AG08395 (cell line): Measurements from ENCODE around the gene RPRD1A.
"Not testable (repeated sequence)": the region's sequence is repeated elsewhere in the genome, so short reads cannot be mapped to it uniquely, and the experiment has no call there.

Experiments used
- DNase-seq: peaks from one replicate; pipeline ENCODE4 v3.0.0; 2012; ENCODE audit warnings: mixed read lengths, low spot score

RPRD1A gene

GRCh38 chr18:36078751-36079529, 11.6 kb upstream of the RPRD1A start:
- peak; percentile 7 for DNase-seq

DNA sequence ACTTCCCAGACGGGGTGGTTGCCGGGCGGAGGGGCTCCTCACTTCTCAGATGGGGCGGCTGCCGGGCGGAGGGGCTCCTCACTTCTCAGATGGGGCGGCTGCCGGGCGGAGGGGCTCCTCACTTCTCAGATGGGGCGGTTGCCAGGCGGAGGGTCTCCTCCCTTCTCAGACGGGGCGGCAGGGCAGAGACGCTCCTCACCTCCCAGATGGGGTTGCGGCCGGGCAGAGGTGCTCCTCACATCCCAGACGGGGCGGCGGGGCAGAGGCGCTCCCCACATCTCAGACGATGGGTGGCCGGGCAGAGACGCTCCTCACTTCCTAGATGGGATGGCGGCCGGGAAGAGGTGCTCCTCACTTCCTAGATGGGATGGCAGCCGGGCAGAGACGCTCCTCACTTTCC, 10.4 kb upstream of the RPRD1A start:
- not testable (repeated sequence) for DNase-seq

DNA sequence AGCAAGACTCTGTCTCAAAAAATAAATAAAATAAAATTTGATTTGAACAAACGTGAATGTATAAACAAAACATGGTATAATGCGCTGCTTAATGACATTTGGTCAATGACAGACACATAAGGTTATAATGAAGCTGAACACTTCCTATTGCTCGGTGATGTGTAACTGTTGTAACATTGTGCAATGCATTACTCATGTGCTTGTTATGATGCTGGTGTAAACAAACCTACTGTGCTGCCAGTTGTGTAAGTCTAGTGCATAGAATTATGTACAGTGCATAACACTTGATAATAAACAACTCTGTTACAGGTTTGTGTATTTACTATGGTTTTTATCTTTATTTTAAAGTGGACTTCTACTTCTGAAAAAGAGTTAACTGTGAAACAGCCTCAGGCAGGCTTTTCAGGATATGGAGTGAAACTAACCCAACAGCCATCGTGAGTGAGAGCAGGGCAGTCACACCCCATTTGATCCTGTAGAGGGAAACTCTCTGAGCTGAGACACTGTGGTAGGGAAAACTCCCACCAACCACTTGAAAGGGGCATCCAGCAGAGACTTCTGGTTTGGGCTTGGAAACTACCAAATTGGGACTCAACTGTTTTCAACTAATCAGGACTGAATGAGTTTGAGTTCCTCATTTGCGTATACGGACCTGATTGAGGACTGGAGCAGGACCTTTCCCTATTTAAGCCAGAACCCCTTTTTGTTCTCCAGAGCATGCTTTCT, 8.7 kb upstream of the RPRD1A start:
- DNase-seq = peak; percentile 56

GRCh38 chr18:36074435-36074834, 7.1 kb upstream of the RPRD1A start:
- no peak for DNase-seq

DNA sequence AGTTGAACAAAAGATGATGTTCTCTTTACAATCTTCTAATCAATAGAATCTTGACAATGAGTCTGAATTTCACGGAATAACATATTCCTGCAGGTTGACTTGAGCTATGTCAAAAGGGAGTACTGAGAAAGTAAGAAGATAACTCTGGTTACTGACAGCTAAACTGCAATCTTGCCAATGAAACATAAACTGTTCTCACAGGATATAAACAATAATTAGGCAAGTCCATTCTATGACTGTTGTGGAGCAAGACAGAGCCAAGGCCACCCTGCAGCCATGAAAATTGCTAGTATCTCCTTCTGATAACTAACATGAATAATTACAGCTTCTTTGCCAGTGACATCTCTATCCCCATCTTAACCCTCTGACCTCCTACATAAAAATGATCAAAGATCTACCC, 6.3 kb upstream of the RPRD1A start:
- no peak for DNase-seq

DNA sequence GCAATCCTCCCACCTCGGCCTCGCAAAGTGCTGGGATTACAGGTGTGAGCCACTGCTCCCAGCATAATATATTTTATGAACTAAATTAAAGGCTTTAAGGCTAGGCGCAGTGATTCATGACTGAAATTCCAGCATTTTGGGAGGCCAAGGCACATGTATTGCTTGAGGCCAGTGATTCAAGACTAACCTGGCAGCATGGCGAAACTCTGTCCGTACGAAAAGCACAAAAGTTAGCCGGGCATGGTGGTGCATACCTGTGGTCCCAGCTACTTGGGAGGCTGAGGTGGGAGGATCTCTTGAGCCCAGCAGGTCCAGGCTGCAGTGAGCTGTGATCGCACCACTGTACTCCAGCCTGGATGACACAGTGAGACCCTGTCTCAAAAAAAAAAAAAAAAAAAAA, 5.0 kb upstream of the RPRD1A start:
- DNase-seq = not testable (repeated sequence)

- peak; percentile 5 for DNase-seq
These were observed 689 bp downstream of the RPRD1A start for GRCh38 chr18:36066686-36067054.

DNA sequence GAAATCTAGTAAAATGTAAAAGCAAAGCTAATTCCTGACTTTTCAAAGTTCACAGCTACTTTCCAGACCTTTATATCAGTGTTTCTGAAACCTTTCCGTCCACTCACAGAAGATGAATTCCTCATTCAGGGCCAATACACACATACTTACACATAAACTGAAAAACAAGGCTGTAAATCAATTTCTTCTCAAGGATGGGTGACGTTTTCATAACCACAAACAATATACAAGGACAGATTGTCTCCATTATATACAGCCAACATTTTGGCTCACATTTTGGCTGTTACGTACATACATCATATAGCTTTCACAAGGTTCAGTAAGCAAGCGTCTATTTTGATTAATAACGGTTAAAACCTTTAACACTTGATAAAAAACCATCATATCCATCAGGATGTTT, 1.4 kb downstream of the RPRD1A start:
- no peak for DNase-seq

- not testable (repeated sequence) for DNase-seq
These were observed 2.6 kb downstream of the RPRD1A start for GRCh38 chr18:36064809-36065079.

- DNase-seq = no peak
These were observed 3.1 kb downstream of the RPRD1A start for GRCh38 chr18:36064027-36064808.

GRCh38 chr18:36058674-36059073, 8.7 kb downstream of the RPRD1A start:
- DNase-seq = no peak

GRCh38 chr18:36051760-36052159, 15.6 kb downstream of the RPRD1A start:
- DNase-seq = no peak

DNA sequence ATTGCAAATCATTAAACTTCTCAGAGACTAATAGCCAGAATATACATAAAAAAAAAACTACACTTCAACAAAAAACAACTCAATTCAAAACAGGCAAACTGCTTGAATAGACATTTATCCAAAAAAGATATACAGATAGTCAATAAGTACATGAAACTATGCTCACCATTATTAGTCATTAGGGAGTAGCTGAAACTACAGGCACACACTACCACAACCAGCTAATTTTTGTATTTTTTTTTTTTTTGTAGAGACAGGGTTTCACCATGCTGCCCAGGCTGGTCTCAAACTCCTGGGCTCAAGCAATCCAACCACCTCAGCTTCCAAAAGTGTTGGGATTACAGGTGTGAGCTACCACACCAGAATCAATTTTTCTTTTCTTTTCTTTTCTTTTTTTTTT, 16.9 kb downstream of the RPRD1A start:
- DNase-seq = no peak

DNA sequence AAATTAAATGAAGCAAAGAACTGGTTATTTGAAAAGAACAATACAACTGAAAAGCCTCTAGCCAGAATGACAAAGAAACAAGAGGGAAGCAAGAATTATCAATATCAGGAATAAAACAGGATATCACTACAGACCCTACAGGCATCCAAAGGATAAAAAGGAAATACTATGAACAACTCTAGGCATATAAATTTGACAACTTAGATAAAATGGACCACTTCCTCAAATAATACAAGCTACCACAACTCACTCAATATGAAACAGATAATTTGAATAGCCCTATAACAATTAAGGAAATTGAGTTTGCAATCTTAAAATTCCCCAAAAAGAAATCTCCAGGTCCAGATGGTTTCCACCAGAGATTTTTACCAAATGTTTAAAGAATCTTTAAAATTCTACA, 19.8 kb downstream of the RPRD1A start:
- no peak for DNase-seq

- no peak for DNase-seq
These were observed 20.5 kb downstream of the RPRD1A start for GRCh38 chr18:36046898-36047297.

DNA sequence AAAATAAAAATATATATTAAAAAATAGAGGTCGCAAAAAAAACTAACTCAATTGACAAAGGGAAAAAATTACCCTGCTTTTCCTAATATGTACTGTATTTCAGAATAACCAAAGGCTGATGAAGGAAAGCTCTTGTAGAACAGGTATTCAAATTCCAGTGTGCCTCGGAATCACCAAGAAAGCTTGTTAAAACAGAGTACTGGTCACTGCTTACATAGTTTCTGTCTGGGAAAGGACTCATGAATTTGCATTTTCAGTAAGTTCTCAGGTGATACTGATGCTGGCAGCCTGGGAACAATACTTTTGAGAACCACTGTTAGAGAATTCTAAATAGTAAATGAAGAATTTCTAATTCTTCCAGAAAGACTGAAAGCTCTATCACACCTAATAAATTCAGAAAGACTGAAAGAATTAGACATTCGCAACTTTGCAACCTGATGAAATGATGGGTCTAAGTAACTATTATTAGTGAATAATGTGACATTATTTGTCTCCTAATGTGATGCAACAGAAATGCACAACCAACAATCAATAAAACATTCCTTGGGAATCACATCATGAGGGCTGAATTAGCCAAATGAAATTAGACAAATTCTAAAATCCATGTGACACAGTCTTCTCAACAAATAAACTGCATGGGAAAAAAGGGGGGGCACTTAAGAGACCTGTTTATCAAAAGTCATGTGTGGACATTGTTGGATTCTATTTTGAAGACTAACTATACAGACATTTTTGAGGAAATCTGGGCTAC, 21.9 kb downstream of the RPRD1A start:
- DNase-seq = no peak

GRCh38 chr18:36043153-36043552, 24.2 kb downstream of the RPRD1A start:
- no peak for DNase-seq

DNA sequence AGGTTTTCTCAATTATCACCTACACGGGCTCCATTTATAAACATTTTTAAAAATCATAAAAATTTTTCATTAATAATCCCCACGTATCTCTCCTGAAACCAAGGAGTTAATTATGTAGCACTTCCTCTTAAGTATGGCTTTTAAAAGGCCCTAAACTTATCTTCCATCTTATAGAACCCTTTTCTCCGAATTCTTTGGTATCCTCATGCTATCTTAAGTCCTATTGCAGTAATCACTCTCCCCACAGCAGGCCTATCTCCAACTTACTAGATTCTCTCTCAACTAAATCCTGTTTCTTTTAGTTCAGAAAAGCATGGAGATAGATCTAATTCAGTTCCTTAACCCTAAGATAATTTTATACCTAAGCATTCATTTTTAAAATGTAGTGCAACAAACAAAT, 26.2 kb downstream of the RPRD1A start:
- no peak for DNase-seq

DNA sequence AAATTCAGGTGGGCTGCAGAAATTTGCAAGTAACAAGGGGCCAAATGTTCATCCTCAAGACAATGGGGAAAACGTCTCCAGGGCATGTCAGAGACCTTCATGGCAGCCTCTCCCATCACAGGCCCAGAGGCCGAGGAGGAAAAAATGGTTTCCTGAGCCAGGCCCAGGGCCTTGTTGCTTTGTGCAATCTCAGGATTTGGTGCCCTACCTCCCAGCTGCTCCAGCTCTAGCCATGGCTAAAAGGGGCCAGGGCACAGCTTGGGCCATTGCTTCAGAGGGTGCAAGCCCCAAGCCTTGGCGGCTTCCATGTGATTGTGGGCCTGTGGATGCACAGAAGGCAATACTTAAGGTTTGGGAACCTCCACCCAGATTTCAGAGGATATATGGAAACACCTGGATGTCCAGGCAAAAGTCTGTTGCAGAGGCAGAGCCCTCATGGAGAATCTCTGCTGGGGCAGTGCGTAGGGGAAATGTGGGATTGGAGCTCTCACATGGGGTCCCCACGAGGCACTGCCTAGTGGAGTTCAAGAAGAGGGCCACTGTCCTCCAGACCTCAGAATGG, 29.2 kb downstream of the RPRD1A start:
- no peak for DNase-seq

DNA sequence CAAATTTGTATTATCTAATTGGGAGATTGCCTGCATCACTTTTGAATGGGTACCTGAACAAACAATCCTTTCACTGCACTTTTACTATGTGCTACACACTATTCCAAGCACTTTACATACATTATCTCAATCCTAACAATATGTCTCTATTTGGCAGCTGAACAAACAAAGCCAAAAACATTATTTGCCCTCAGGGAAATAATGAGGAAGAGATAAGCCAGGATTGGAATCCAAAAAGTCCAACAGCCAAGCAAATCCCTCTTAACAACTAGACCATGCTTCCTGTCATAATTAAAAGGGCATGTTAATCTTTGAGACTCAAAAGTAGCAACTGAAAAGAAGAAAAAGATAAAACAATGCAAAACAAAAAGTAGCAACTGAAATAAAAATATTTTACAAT, 32.1 kb downstream of the RPRD1A start:
- DNase-seq = peak; percentile 5

- no peak for DNase-seq
These were observed 33.0 kb downstream of the RPRD1A start for GRCh38 chr18:36034299-36034895.

- DNase-seq = no peak
These were observed 35.5 kb downstream of the RPRD1A start for GRCh38 chr18:36031903-36032302.
